Bronchial epithelial cell (primary cell): ENCODE measurements around the gene ELMO1. TPM values are rescaled to one million over a fixed set of nuclear protein-coding genes. Genes with fewer than 3 reads are reported as not detected.

ENCODE experiments used
- DNase-seq: peaks from one replicate; pipeline ENCODE4 v3.0.0-alpha.2; 2010; ENCODE audit warnings: low read depth
- FAIRE-seq: peaks from 2 replicates; lab custom pipeline; 2011; peaks lifted over from hg19 to GRCh38; lab: Jason Lieb, UNC
- H3K27me3 ChIP-seq: 2 replicates; pipeline ENCODE4 v1.5.1; 2011; ENCODE audit warnings: low read length; ENCODE audit not compliant: control insufficient read depth, insufficient read depth
- H3K36me3 ChIP-seq: 2 replicates; pipeline ENCODE4 v1.5.1; 2011; ENCODE audit warnings: low read length; ENCODE audit not compliant: control insufficient read depth, insufficient read depth
- H3K4me3 ChIP-seq: 2 replicates; pipeline ENCODE4 v1.5.1; 2011; ENCODE audit warnings: mild to moderate bottlenecking, low read depth, low read length, control low read depth
- CTCF ChIP-seq: IDR thresholded peaks from 2 replicates; pipeline ENCODE4 v1.5.1; 2011; ENCODE audit warnings: mild to moderate bottlenecking, moderate library complexity, low read length, control low read depth, inconsistent platforms; ENCODE audit not compliant: insufficient read depth, severe bottlenecking
- total RNA-seq: library from RNA; depleted of rRNA; stranded (reverse); fragments of >200 nt; gene quantifications from 2 replicates; pipeline ENCODE4 v1.2.1, GENCODE V29; 2014

The ELMO1 gene
- total RNA-seq, 1 donor from 2014 or later, result under 0.01 TPM

- DNase-seq, result no peak
- no peak overlapping the region for H3K4me3 ChIP-seq
- TF ChIP-seq CTCF, result no peak
- no peaks in the 10 kb centered on the region for H3K27me3 ChIP-seq
- FAIRE-seq, result no peak
- no peaks in the 10 kb centered on the region for H3K36me3 ChIP-seq
Measured at GRCh38 chr7:36944838-36945237, 503.8 kb downstream of the ELMO1 start.

GRCh38 chr7:36943591-36944435, 504.9 kb downstream of the ELMO1 start:
- no peaks in the 10 kb centered on the region for H3K36me3 ChIP-seq
- no peak for FAIRE-seq
- H3K4me3 ChIP-seq, result no peak overlapping the region
- DNase-seq, result no peak
- TF ChIP-seq CTCF, result no peak
- H3K27me3 ChIP-seq, result no peaks in the 10 kb centered on the region

GRCh38 chr7:36942955-36943354, 505.7 kb downstream of the ELMO1 start:
- peak; percentile 72 for FAIRE-seq
- no peaks in the 10 kb centered on the region for H3K36me3 ChIP-seq
- no peaks in the 10 kb centered on the region for H3K27me3 ChIP-seq
- no peak overlapping the region for H3K4me3 ChIP-seq
- no peak for TF ChIP-seq CTCF
- no peak for DNase-seq

- H3K4me3 ChIP-seq, result no peak overlapping the region
Measured at GRCh38 chr7:36942541-36942940, 506.1 kb downstream of the ELMO1 start.

GRCh38 chr7:36942025-36942424, 506.6 kb downstream of the ELMO1 start:
- FAIRE-seq, result no peak
- Histone ChIP-seq H3K4me3 (no peak overlapping the region), H3K27me3 (no peaks in the 10 kb centered on the region), H3K36me3 (no peaks in the 10 kb centered on the region)
- no peak for DNase-seq
- TF ChIP-seq CTCF, result no peak

More at GRCh38 chr7:36942541-36942940, 506.1 kb downstream of the ELMO1 start:
- FAIRE-seq (no peak), DNase-seq (no peak)
- no peak for TF ChIP-seq CTCF
- no peaks in the 10 kb centered on the region for H3K36me3 ChIP-seq
- H3K27me3 ChIP-seq, result no peaks in the 10 kb centered on the region

GRCh38 chr7:36941359-36941758, 507.3 kb downstream of the ELMO1 start:
- H3K27me3 ChIP-seq, result no peaks in the 10 kb centered on the region
- no peak overlapping the region for H3K4me3 ChIP-seq
- no peak for TF ChIP-seq CTCF
- FAIRE-seq, result no peak
- no peak for DNase-seq
- no peaks in the 10 kb centered on the region for H3K36me3 ChIP-seq
